BJ (cell line): Measurements from ENCODE around the gene DDHD1. TPM values are rescaled to one million over a fixed set of nuclear protein-coding genes. Genes with fewer than 3 reads are reported as not detected.
A peak's percentile ranks its signal among the peaks of the same experiment; 100 is the strongest.

ENCODE experiments used
- CTCF ChIA-PET: fragments of 350-600 bp; formaldehyde crosslinking; extraction: SDS; loops from one replicate; lab custom pipeline; 2021; ENCODE audit warnings: antibody characterized with exemption, inconsistent platforms; lab: Yijun Ruan, JAX
- POLR2A ChIA-PET: fragments of 300-600 bp; sonication (Branson Sonifier 250); formaldehyde crosslinking; extraction: SDS; loops from one replicate; lab custom pipeline; 2021; ENCODE audit warnings: antibody characterized with exemption; lab: Charles Lee
- DNase-seq: peaks from one replicate; pipeline ENCODE4 v3.0.0-alpha.2; 2011; ENCODE audit warnings: low read depth
- H3K27me3 ChIP-seq: 2 replicates; pipeline ENCODE4 v1.6.0; 2011; ENCODE audit warnings: low read length; ENCODE audit not compliant: control insufficient read depth, insufficient read depth
- H3K36me3 ChIP-seq: 2 replicates; pipeline ENCODE4 v1.5.1; 2011; ENCODE audit warnings: low read length; ENCODE audit not compliant: control insufficient read depth, insufficient read depth
- H3K4me3 ChIP-seq: 2 replicates; pipeline ENCODE4 v1.5.1; 2011; ENCODE audit warnings: low read depth, mild to moderate bottlenecking, control low read depth, low read length
- CTCF ChIP-seq: IDR thresholded peaks from 2 replicates; pipeline ENCODE4 v1.5.1; 2011; ENCODE audit warnings: low read depth, mild to moderate bottlenecking, control low read depth, inconsistent platforms, low read length, moderate library complexity; ENCODE audit not compliant: insufficient read depth
- polyA plus RNA-seq: library from polyadenylated mRNA; depleted of rRNA; stranded (reverse); fragments of >200 nt; gene quantifications from 2 replicates; pipeline ENCODE4 v1.2.3, GENCODE V29; 2011

The DDHD1 gene
- polyA plus RNA-seq, 1 experiment, result 4.1 TPM

DNA sequence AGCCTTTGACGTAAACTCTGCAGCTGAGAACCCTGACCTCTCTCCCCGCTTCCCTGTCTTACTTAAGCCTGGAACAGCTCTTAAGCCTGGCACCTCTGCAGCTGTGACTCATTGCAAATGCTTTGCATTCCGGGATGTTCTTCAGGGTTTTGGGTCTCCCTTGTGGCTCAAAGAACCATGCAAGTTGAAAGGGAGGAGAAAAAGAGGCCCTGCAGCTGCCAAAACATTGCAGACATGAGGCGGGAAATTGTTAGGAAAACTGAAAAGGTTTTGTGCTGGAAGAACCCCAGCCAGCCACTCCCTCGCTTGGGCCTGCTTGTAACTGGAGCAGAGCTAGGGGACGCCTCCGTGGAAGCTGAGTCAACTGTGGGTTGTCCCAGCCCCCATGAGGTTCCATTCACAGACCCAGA is 142.1 kb downstream of the DDHD1 start:
- Histone ChIP-seq H3K36me3 (no peaks in the 10 kb centered on the region), H3K4me3 (no peak overlapping the region), H3K27me3 (no peaks in the 10 kb centered on the region)
- CTCF ChIA-PET, result interaction anchor here (1.0 to 1.3 kb wide), 4 partner anchors 12 to 48 kb away, joined by 3 to 4 read pairs (median 4); no protein-coding TSS in a partner anchor
- peak; percentile 98 for DNase-seq
- peak; percentile 3; the same call in 1 of the 2 replicates for TF ChIP-seq CTCF
- POLR2A ChIA-PET, result interaction anchor here (0.6 to 1.3 kb wide), 2 partner anchors 12 to 33 kb away, joined by 3 read pairs; no protein-coding TSS in a partner anchor

GRCh38 chr14:53010193-53011040 is 142.7 kb downstream of the DDHD1 start:
- POLR2A ChIA-PET, result interaction anchor here (0.6 to 1.3 kb wide), 2 partner anchors 12 to 34 kb away, joined by 3 read pairs; no protein-coding TSS in a partner anchor
- no peak overlapping the region for H3K4me3 ChIP-seq
- H3K27me3 ChIP-seq, result no peaks in the 10 kb centered on the region
- no peak for DNase-seq
- CTCF ChIA-PET, result interaction anchor here (1.0 to 1.3 kb wide), 3 partner anchors 30 to 48 kb away, joined by 3 to 4 read pairs (median 3); no protein-coding TSS in a partner anchor
- no peak for TF ChIP-seq CTCF
- no peaks in the 10 kb centered on the region for H3K36me3 ChIP-seq

DNA sequence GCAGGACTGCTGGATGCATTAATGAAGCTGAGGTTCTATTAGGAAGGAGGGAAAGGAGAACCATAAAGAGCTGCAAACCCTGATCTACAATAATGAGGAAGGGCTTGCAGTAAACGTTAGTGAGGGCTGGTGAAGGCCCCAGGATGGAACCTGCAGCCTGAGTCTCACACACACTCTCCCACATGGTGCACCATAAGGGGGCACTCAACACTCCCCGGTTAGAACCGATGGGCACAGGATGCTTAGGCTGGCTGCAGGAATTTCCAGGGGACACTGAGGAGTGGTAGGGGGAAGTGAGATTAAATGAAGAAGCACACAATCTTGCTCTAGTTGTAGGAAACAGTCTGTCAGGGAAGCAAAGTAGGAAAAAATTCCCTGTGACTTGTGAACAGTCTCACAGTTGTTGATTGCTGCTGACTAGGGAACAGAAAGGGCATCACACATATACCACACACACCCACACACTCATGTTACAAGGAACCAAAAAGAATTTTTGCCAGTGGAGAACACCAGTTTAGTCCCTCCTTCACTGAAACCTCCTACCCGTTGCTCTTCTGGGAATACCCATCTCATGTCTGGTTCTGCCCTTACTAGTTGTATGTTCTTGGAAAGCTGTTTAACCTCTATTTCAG is 146.1 kb downstream of the DDHD1 start:
- no peak for DNase-seq
- ChIA-PET CTCF (interaction anchor here (0.9 kb wide), 1 partner anchor 10 kb away, joined by 3 read pairs; no protein-coding TSS in a partner anchor), POLR2A (no interaction called here)
- Histone ChIP-seq H3K36me3 (no peaks in the 10 kb centered on the region), H3K4me3 (no peak overlapping the region), H3K27me3 (no peaks in the 10 kb centered on the region)
- TF ChIP-seq CTCF, result no peak

GRCh38 chr14:53004976-53005375 is 148.1 kb downstream of the DDHD1 start:
- Histone ChIP-seq H3K4me3 (no peak overlapping the region), H3K27me3 (no peaks in the 10 kb centered on the region), H3K36me3 (no peaks in the 10 kb centered on the region)
- TF ChIP-seq CTCF, result no peak
- CTCF ChIA-PET, result no interaction called here
- DNase-seq, result no peak
- POLR2A ChIA-PET, result no interaction called here

GRCh38 chr14:53003776-53004175 is 149.3 kb downstream of the DDHD1 start:
- POLR2A ChIA-PET, result no interaction called here
- DNase-seq, result no peak
- CTCF ChIA-PET, result interaction anchor here (0.9 kb wide), 1 partner anchor 52 kb away, joined by 4 read pairs; no protein-coding TSS in a partner anchor
- Histone ChIP-seq H3K36me3 (no peaks in the 10 kb centered on the region), H3K27me3 (no peaks in the 10 kb centered on the region), H3K4me3 (no peak overlapping the region)
- TF ChIP-seq CTCF, result no peak
